ENCODE data around the gene SLC13A4.

Gene SLC13A4

DNA sequence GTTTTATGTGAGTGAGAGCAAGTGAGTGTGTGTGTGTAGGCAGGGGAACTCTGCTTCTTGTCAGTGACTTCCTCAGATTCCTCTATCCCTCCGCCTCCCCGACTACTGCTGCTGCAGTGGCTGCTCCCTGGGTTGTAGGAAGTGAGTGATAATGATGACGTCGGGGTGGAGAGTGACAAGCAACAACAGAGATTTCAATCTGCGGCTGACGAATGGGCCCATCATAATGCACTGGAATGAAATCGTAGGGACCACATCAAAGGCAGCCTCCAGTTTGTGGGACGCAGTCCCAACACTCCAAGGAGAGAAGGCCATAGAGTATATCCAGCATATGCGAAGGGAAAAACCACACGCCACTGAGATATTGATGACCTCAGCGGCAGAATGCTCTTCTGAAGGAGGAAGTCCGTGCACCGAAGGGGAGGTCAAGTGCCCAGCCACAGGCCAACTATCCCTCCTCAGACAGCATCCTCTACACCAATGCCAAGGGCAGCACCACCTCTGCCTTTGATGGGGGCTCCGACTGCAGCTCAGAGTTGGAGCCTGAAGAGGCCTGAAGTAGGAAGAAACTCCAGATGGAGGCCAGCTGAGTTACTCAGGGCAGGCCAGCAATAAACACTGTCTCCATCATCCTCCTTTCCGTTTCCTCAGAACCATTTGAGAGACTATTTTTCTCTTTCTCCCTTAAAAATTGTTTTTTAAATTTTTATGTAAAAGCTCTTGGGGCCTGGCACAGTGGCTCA lies 77.0 kb downstream of the SLC13A4 start (continued):
- no peak for TF ChIP-seq ZNF791 (tag by site-specific recombination; IDR thresholded peaks at IDR 0.05)
- no peak for TF ChIP-seq ZXDB (tag by site-specific recombination; IDR thresholded peaks at IDR 0.05)
- TF ChIP-seq ZNF660 (tag by site-specific recombination; IDR thresholded peaks at IDR 0.05), result no peak
- no peak for TF ChIP-seq ZNF155 (tag by site-specific recombination; IDR thresholded peaks at IDR 0.05)
- TF ChIP-seq ZNF311 (tag by site-specific recombination; IDR thresholded peaks at IDR 0.05; ENCODE audit: borderline replicate concordance), result no peak
- TF ChIP-seq ZNF549 (tag by site-specific recombination; IDR thresholded peaks at IDR 0.05), result no peak
- TF ChIP-seq, protein P1, sequence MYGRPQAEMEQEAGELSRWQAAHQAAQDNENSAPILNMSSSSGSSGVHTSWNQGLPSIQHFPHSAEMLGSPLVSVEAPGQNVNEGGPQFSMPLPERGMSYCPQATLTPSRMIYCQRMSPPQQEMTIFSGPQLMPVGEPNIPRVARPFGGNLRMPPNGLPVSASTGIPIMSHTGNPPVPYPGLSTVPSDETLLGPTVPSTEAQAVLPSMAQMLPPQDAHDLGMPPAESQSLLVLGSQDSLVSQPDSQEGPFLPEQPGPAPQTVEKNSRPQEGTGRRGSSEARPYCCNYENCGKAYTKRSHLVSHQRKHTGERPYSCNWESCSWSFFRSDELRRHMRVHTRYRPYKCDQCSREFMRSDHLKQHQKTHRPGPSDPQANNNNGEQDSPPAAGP (tag by site-specific recombination; IDR thresholded peaks at IDR 0.05), result no peak
- TF ChIP-seq ZNF184 (tag by site-specific recombination; IDR thresholded peaks at IDR 0.05), result no peak
- TF ChIP-seq ZSCAN30 (tag by site-specific recombination; IDR thresholded peaks at IDR 0.05), result no peak
- TF ChIP-seq ZNF621 (tag by site-specific recombination; IDR thresholded peaks at IDR 0.05), result no peak
- TF ChIP-seq ZNF362 (tag by site-specific recombination; IDR thresholded peaks at IDR 0.05), result no peak
- TF ChIP-seq ZBTB7A (tag by site-specific recombination; IDR thresholded peaks at IDR 0.05; ENCODE audit: low read depth), result no peak
- TF ChIP-seq GLI2 (tag by site-specific recombination; IDR thresholded peaks at IDR 0.05; ENCODE audit: borderline replicate concordance, low read depth), result no peak
- TF ChIP-seq ZNF600 (tag by site-specific recombination; IDR thresholded peaks at IDR 0.05), result no peak
- no peak for TF ChIP-seq ZBTB1 (tag by site-specific recombination; IDR thresholded peaks at IDR 0.05)
- TF ChIP-seq OSR2 (tag by site-specific recombination; IDR thresholded peaks at IDR 0.05), result peak; percentile 94
- no peak for TF ChIP-seq KLF16 (tag by site-specific recombination; IDR thresholded peaks at IDR 0.05)
- TF ChIP-seq SALL2 (tag by site-specific recombination; IDR thresholded peaks at IDR 0.05; ENCODE audit: borderline replicate concordance), result no peak
- peak; percentile 53; the same call in 1 of the 2 replicates for TF ChIP-seq ATF2 (tag by site-specific recombination; IDR thresholded peaks at IDR 0.05; ENCODE audit: low read depth)
- TF ChIP-seq ZNF239 (tag by site-specific recombination; IDR thresholded peaks at IDR 0.05), result no peak
- no peak for TF ChIP-seq ZNF138 (tag by site-specific recombination; IDR thresholded peaks at IDR 0.05; ENCODE audit: borderline replicate concordance)
- TF ChIP-seq ZNF670 (tag by site-specific recombination; IDR thresholded peaks at IDR 0.05; ENCODE audit: low read depth), result no peak
- no peak for TF ChIP-seq ZNF837 (tag by site-specific recombination; IDR thresholded peaks at IDR 0.05)

GRCh38 chr7:135648235-135648634 lies 79.8 kb downstream of the SLC13A4 start:
- peaks cover 33 to 71% of the 10 kb centered on the region in 2 experiments for H3K36me3 ChIP-seq (ENCODE audit: control insufficient read depth in 2 of 2, insufficient read depth in 1 of 2, low read length in 2 of 2)

More at GRCh38 chr7:135648235-135648634, 79.8 kb downstream of the SLC13A4 start:
- Histone ChIP-seq H3K4me3 (ENCODE audit: low read depth, low read length) (no peak overlapping the region), H3K4me1 (ENCODE audit: control insufficient read depth, insufficient read depth, low read length) (no peaks in the 10 kb centered on the region), H3K27ac (ENCODE audit: extremely low read depth, low read depth, low read length) (no peak overlapping the region), H3K9me3 (ENCODE audit: control insufficient read depth, insufficient read depth, low read depth, low read length) (no peaks in the 10 kb centered on the region)
- ChIA-PET POLR2A (no interaction called here), CTCF (interaction anchor here (0.6 to 1.7 kb wide), 4 partner anchors 9 to 826 kb away, joined by 3 to 7 read pairs (median 4); no protein-coding TSS in a partner anchor)
- TF ChIP-seq RBAK (tag by site-specific recombination; IDR thresholded peaks at IDR 0.05) (no peak), ZNF121 (tag by site-specific recombination; IDR thresholded peaks at IDR 0.05) (no peak), BCL11B (tag by site-specific recombination; IDR thresholded peaks at IDR 0.05; ENCODE audit: low read depth) (no peak), ZBTB8A (tag by site-specific recombination; IDR thresholded peaks at IDR 0.05) (no peak), ZNF266 (tag by site-specific recombination; IDR thresholded peaks at IDR 0.05; ENCODE audit: low read depth) (no peak), ZNF571 (tag by site-specific recombination; IDR thresholded peaks at IDR 0.05) (no peak), SETDB1 (IDR thresholded peaks at IDR 0.05; ENCODE audit: insufficient read length, low read length) (no peak), GLI2 (tag by site-specific recombination; IDR thresholded peaks at IDR 0.05; ENCODE audit: borderline replicate concordance, low read depth) (no peak), ZNF221 (tag by site-specific recombination; IDR thresholded peaks at IDR 0.05; ENCODE audit: borderline replicate concordance) (no peak), ZNF501 (tag by site-specific recombination; IDR thresholded peaks at IDR 0.05) (no peak)
- TF ChIP-seq, protein P2, sequence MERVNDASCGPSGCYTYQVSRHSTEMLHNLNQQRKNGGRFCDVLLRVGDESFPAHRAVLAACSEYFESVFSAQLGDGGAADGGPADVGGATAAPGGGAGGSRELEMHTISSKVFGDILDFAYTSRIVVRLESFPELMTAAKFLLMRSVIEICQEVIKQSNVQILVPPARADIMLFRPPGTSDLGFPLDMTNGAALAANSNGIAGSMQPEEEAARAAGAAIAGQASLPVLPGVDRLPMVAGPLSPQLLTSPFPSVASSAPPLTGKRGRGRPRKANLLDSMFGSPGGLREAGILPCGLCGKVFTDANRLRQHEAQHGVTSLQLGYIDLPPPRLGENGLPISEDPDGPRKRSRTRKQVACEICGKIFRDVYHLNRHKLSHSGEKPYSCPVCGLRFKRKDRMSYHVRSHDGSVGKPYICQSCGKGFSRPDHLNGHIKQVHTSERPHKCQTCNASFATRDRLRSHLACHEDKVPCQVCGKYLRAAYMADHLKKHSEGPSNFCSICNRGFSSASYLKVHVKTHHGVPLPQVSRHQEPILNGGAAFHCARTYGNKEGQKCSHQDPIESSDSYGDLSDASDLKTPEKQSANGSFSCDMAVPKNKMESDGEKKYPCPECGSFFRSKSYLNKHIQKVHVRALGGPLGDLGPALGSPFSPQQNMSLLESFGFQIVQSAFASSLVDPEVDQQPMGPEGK (tag by site-specific recombination; IDR thresholded peaks at IDR 0.05), result no peak
